ENCODE results near the gene ZNF556.
A peak's percentile ranks its signal among the peaks of the same experiment; 100 is the strongest.

ZNF556 gene

DNA sequence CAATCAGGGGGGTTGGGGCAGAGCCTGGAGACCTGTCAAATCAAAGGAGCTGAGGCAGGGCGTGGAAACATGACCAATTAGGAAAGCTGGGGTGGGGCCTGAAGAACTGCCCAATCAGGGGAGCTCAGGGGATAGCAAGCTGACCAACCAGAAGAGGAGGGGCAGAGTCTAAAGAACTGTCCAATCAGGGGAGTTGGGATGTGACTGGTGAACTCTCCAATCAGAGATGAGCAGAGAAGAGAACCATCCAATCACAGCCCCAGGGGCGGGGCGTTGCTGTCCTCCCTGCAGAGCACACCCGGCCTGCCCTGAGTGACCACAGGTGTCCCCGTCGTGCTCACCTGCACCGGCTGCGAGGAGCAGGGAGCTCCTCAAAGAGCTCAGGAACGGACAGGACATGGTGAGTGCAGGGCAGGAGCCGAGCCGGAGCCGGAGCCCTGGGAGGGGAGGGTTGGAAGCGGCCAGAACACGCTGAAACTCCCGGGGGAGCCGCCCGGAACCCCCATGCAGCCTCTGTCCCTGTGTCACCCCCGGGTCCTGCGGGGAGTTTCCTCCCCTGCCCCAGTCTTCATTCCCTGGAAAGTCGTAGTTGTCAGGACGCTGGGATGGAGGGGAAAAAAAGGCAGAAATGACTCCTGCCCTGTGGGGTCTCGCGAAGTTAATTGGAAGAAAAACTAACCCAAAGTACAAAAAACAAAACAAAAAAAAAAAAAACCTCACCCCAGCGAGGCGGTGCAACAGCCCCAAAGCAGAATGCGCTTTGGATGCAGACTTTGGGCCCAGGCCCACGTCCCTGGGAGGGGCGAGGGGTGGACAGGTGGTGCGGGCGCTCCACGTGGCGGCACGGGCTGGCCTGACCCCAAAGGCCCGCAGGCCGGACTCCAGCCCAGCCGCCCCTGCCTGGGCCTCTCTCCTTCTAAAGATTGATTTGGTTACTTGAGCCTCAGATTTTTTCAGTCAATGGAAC is at the start of gene ZNF556:
Gene ZNF556, plus strand, starts transcription at position 311 of the 967 bp plus-strand sequence. Its CDS starts 87 bp downstream, at position 398.
- peak; percentile 97 to 99 for DNase-seq (ENCODE audit: low read depth in 1 of 2, low spot score in 1 of 2)
- no peak for TF ChIP-seq JUND (IDR thresholded peaks at IDR 0.05; ENCODE audit: low read depth)
- in situ Hi-C loops (cut with HindIII; ENCODE audit: low pct_unique_long_range_greater_than_20kb, low sequenced_read_pairs), result no loop called here

DNA sequence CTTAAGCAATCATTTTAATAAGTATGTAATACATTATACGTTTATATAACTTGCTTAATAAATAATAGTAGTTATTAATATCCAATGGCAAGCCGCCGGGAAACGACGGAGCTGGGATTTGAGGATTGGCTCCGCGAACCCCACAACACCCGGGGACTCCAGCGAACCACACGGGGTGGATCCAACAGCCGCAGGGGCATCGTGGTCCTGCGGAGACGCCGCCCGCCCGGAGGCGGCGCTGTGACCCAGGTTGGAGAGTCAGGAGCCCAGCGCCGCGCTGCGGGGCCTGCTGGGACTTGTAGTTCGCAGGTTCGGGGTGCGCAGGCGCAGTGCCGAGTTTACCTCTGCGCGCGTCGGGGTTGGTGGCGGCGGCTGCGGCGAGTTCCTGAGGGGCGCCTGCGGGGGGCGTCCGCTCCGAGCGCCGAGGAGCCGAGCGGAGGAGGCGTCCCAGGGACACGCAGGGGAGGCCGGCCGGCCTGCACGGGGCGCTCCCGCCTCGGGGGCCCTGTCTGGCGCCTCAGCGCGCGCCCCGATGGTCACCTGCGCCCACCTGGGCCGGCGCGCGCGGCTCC is 47.5 kb upstream of the ZNF556 start, which contains the start of gene ZNF554:
Gene ZNF554, plus strand, starts transcription at position 329 of the 572 bp plus-strand sequence. Its CDS starts 204 bp downstream, at position 533.
- DNase-seq (ENCODE audit: low read depth in 1 of 2, low spot score in 1 of 2), result peak; percentile 82 to 94
- no peak for TF ChIP-seq JUND (IDR thresholded peaks at IDR 0.05; ENCODE audit: low read depth)
- in situ Hi-C loops (cut with HindIII; ENCODE audit: low pct_unique_long_range_greater_than_20kb, low sequenced_read_pairs), result no loop called here

DNA sequence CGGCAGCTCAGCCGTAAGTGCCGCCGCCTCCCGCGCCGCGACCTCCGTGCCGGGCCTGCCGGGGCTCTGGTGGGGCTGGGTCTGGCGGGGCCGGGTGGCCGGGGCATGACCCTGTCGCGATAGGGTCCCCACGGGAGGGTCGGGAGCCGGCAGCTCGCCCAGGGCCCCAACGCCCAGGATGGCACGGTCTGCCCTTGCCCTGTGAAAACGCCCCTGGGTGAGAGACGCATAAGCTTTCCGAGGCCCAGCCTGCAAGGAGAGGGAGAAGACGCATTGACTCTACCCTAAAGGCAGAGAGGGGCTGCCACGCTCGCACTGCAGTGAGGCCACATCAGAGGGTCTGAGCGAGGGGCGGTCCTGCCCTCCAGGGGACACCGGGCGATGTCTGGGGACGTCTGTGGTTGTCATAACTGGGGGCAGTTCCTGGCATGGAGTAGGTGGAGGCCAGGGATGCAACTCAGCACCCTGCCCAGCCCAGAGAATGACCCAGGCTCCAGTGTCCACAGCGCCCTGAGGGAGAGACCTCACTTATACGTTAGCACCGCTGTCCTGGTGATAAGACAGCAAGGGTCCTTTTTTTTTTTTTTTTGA is 46.9 kb upstream of the ZNF556 start:
- in situ Hi-C loops (cut with HindIII; ENCODE audit: low pct_unique_long_range_greater_than_20kb, low sequenced_read_pairs), result no loop called here
- no peak for DNase-seq (ENCODE audit: low read depth in 1 of 2, low spot score in 1 of 2)
- TF ChIP-seq JUND (IDR thresholded peaks at IDR 0.05; ENCODE audit: low read depth), result no peak

DNA sequence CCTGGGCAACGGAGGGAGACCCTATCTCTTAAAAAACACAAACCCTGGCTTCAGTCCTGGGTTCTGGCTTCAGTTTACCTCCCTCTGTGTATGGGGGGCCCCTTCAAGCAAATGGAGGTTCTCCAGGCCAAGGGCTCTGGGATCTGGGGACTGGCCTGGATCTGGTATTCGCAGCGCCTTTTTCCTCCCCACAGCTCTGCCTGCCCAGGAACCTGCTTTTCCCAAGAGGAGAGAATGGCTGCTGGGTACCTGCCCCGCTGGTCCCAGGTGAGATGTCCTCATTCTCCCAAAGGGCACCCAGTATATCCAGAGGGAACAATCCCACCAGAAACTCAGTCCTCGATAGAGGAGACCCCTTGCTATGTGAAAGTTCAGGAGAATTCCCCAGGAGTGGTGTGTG is 44.3 kb upstream of the ZNF556 start:
- in situ Hi-C loops (cut with HindIII; ENCODE audit: low pct_unique_long_range_greater_than_20kb, low sequenced_read_pairs), result no loop called here
- DNase-seq (ENCODE audit: low read depth in 1 of 2, low spot score in 1 of 2), result no peak
- no peak for TF ChIP-seq JUND (IDR thresholded peaks at IDR 0.05; ENCODE audit: low read depth)

DNA sequence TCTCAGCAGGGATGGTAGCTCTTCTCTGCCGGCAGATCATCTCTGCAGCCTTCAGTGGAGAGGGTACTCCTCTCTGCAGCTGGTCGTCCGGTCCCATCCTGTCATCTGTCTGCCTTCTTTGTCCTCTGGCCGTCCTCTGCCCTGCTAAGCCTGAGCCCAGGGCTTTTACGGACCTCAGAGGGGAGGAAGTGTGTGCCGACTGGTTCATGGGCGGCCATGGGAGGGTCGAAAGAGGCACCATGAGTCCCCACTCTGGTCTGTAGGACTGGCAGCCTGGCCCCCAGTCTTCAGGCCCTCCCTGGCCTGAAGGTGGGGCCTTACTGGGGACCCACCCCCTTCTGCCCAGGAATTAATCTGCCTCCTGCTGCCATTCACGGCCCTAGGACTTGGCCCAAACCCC is 43.5 kb upstream of the ZNF556 start:
- in situ Hi-C loops (cut with HindIII; ENCODE audit: low pct_unique_long_range_greater_than_20kb, low sequenced_read_pairs), result no loop called here
- DNase-seq (ENCODE audit: low read depth in 1 of 2, low spot score in 1 of 2), result no peak
- TF ChIP-seq JUND (IDR thresholded peaks at IDR 0.05; ENCODE audit: low read depth), result no peak

DNA sequence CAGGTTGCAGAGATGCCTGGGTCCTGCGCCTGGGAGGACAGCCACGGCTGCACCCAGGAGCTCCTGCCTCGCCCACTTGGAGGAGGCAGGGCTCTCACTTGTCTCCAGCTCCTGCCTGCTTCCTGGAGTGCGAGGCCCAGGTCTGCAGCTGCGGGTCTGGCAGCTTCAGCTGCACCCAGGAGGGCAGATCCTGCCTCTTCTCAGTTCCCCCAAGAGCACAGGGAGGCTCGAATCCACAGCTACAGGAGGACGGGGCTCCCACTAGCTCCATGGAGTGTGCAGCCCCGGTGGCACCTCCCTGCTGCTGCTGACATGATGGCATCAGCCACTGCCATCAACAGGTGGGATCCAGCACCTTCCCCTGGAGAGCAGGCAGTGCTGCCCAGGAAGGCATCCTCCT is 43.0 kb upstream of the ZNF556 start:
- DNase-seq (ENCODE audit: low read depth in 1 of 2, low spot score in 1 of 2), result no peak
- in situ Hi-C loops (cut with HindIII; ENCODE audit: low pct_unique_long_range_greater_than_20kb, low sequenced_read_pairs), result no loop called here
- TF ChIP-seq JUND (IDR thresholded peaks at IDR 0.05; ENCODE audit: low read depth), result no peak

DNA sequence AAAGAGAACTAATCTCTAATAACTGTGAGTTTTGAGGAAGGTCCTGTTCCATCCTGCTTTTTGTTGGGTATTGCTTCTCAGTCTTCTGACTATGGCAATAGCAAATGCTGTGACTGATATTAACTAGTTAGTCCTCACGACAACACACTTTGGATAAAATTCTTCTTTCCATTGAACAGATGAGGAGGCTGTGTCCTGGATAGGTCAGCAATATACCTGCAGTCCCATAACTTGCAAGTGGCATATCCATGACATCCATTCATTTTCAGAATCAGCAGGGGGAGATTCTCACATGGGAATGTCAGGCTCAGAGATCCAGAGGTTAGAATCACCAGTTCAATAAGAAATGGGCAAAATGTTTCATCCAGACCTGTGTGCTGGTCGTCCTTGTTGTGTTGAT is 40.1 kb upstream of the ZNF556 start:
- no peak for TF ChIP-seq JUND (IDR thresholded peaks at IDR 0.05; ENCODE audit: low read depth)
- DNase-seq (ENCODE audit: low read depth in 1 of 2, low spot score in 1 of 2), result no peak
- in situ Hi-C loops (cut with HindIII; ENCODE audit: low pct_unique_long_range_greater_than_20kb, low sequenced_read_pairs), result no loop called here

DNA sequence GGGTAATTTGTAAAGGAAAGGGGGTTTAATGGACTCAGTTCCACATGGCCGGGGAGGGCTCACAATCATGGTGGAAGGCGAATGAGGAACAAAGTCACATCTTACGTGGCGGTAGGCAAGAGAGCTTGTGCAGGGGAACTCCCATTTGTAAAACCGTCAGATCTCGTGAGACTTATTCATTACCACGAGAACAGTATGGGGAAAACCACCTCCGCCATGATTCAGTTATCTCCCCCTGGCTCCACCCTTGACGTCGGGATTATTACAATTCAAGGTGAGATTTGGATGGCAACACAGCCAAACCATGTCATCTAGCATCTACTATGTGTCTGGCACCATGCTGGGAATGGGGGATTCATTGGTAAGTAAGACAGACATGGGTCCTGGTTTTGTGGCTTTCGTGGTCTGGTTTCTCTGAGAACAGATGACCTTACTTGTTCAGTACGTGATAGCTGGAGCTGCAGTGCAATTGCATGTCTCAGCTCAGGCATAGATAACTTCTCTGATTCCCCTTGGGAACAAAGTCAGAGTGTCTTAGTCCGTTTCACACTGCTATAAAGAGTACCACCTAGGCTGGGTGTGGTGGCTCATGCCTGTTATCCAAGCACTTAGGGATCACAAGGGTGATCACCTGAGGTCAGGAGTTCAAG is 39.2 kb upstream of the ZNF556 start:
- in situ Hi-C loops (cut with HindIII; ENCODE audit: low pct_unique_long_range_greater_than_20kb, low sequenced_read_pairs), result no loop called here
- no peak for DNase-seq (ENCODE audit: low read depth in 1 of 2, low spot score in 1 of 2)
- no peak for TF ChIP-seq JUND (IDR thresholded peaks at IDR 0.05; ENCODE audit: low read depth)

DNA sequence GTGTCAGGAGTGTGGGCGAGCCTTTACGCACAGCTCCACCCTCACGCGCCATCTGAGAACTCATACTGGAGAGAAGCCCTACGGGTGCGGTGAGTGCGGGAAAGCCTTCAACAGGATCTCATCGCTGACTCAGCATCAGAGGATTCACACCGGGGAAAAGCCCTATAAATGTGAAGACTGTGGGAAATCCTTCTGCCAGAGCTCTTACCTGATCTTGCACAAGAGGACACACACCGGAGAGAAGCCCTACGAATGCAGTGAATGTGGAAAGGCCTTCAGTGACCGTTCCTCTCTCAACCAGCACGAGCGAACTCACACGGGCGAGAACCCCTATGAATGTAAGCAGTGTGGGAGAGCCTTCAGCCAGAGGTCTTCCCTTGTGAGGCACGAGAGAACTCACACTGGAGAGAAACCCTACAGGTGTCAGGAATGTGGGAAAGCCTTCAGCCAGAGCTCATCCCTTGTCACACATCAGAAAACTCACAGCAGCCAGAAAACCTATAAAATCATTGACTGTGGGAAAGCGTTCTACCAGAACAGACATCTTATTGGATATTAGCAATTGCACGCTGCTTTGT is 32.8 kb upstream of the ZNF556 start:
- no peak for TF ChIP-seq JUND (IDR thresholded peaks at IDR 0.05; ENCODE audit: low read depth)
- in situ Hi-C loops (cut with HindIII; ENCODE audit: low pct_unique_long_range_greater_than_20kb, low sequenced_read_pairs), result no loop called here
- DNase-seq (ENCODE audit: low read depth in 1 of 2, low spot score in 1 of 2), result no peak

DNA sequence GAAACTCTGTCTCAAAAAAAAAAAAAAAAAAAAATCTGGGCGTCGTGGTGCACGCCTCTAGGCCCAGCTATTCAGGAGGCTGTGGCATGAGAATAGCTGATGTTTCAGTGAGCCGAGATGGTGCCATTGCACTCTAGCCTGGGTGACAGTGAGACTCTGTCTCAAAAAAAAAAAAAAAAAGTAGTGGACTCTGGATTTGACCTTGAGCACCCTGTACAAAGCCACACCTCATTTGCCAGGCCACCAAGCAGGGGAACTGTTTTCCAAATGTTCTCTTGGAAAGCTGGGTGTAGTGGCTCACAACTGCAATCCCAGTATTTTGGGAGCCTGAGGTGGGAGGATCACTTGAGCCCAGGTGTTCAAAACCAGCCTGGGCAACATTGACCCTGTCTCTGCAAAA is 29.7 kb upstream of the ZNF556 start:
- no peak for DNase-seq (ENCODE audit: low read depth in 1 of 2, low spot score in 1 of 2)
- no peak for TF ChIP-seq JUND (IDR thresholded peaks at IDR 0.05; ENCODE audit: low read depth)
- in situ Hi-C loops (cut with HindIII; ENCODE audit: low pct_unique_long_range_greater_than_20kb, low sequenced_read_pairs), result no loop called here

DNA sequence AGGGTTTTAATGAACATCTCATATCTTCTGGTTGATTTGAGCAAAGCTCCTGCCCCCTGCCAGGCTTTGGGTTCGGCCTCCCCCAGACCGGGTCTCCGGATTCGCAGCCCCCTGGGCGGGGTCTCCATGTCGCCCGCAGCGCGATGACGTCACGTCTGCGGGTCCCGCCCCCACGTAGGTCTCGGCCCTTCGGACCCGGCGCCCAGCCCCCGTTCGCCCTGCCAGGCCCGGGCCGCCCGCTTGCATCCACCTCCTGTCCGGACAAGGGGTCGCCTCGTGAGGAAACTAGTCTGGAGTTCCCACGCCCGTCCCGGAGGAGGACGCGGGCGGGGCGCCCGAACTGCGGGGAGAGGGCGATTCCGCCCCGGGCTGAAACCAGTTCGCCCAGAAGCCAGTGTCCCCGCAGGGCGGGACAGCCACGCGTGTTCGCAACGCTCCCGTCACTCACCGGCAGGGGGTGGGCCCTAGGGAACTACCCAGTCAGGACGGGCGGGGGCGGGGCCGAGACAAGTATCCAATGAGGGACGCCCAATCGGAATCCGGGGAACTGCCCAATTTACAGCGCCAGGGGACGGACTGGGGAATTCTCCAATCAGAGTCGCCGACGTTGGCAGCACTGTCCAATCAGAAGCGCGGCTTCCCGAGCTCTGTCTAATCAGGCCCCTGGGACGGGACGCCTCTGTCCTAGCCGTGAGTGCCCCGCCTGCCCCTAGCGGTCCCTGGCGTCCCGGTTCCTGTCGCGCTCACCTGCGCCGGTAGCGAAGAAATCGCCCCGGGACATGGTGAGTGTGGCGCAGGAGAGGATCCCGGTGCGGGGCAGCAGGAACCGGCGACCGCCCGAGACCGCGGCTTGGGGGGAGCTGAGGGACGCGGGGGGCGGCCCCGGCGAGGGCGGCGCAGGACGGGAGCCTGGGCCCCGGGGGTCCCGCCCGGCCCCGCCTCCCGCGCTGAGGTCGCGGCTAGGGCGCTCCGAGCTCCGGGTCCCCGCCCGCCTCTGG is 26.0 kb upstream of the ZNF556 start, which contains the start of gene ZNF555:
Gene ZNF555, plus strand, starts transcription at position 682 of the 998 bp plus-strand sequence. Its CDS starts 98 bp downstream, at position 780.
- DNase-seq (ENCODE audit: low read depth in 1 of 2, low spot score in 1 of 2), result peak; percentile 97 to 99
- no peak for TF ChIP-seq JUND (IDR thresholded peaks at IDR 0.05; ENCODE audit: low read depth)
- in situ Hi-C loops (cut with HindIII; ENCODE audit: low pct_unique_long_range_greater_than_20kb, low sequenced_read_pairs), result no loop called here

Measured in T47D (cell line).